K562 (cell line): Measurements from ENCODE around the gene NSMCE1. TPM values are rescaled to one million over a fixed set of nuclear protein-coding genes. Genes with fewer than 3 reads are reported as not detected.
A peak's percentile ranks its signal among the peaks of the same experiment; 100 is the strongest.

Experiments
- BRD9 ChIP-seq: fragments of 450-650 bp; IDR thresholded peaks from 2 replicates; pipeline ENCODE4 v1.6.1; 2018; ENCODE audit warnings: low read depth; ENCODE audit not compliant: partially characterized antibody
- CBFA2T2 ChIP-seq: fragments of 450-650 bp; conservative IDR thresholded peaks from 2 replicates; pipeline ENCODE4 v1.6.1; 2017; ENCODE audit warnings: mild to moderate bottlenecking
- CBX1 ChIP-seq: sonication (generic); IDR thresholded peaks from 2 replicates; pipeline ENCODE4 v1.6.1; 2016; ENCODE audit warnings: antibody characterized with exemption, low read depth, mild to moderate bottlenecking
- CC2D1A ChIP-seq: fragments of 450-650 bp; IDR thresholded peaks from 2 replicates; pipeline ENCODE4 v1.6.1; 2017; ENCODE audit warnings: mild to moderate bottlenecking
- CHCHD3 ChIP-seq: fragments of 250-450 bp; sonication (Bioruptor Pico); IDR thresholded peaks from 2 replicates; pipeline ENCODE4 v2.1.2; 2022; ENCODE audit warnings: mild to moderate bottlenecking
- CREB1 ChIP-seq, 2 experiments: sonication (generic) in 1 of 2; formaldehyde crosslinking in 1 of 2; IDR thresholded peaks; 2 replicates each; pipeline versions ENCODE4 v1.6.1 to v1.8.0; 2012 to 2022; ENCODE audit warnings: inconsistent platforms in 1 of 2, mild to moderate bottlenecking in 1 of 2, missing genetic modification reagents in 1 of 2, moderate library complexity in 1 of 2
- CTBP1 ChIP-seq: fragments of 450-650 bp; IDR thresholded peaks from 2 replicates; pipeline ENCODE4 v1.6.1; 2016; ENCODE audit warnings: borderline replicate concordance
- ERF ChIP-seq: fragments of 450-650 bp; formaldehyde crosslinking; IDR thresholded peaks from 2 replicates; pipeline ENCODE4 v1.4.0; 2020; ENCODE audit warnings: mild to moderate bottlenecking, mixed read lengths
- FOXM1 ChIP-seq, 2 experiments: fragments of 450-650 bp in 1 of 2; sonication (generic) in 1 of 2; formaldehyde crosslinking in 1 of 2; IDR thresholded peaks; 2 replicates each; pipeline versions ENCODE4 v1.6.1 to v1.9.0; 2017 to 2022; ENCODE audit warnings: low read depth in 2 of 2, mild to moderate bottlenecking in 2 of 2, missing genetic modification reagents in 1 of 2, moderate library complexity in 1 of 2
- HCFC1 ChIP-seq: IDR thresholded peaks from 2 replicates; pipeline ENCODE4 v1.6.1; 2012; ENCODE audit warnings: low read depth, low read length, improper control_type of control experiment
- IRF2 ChIP-seq: sonication (generic); formaldehyde crosslinking; IDR thresholded peaks from 2 replicates; pipeline ENCODE4 v1.8.1; 2022; ENCODE audit warnings: mild to moderate bottlenecking, missing genetic modification reagents
- KHSRP ChIP-seq: fragments of 450-650 bp; IDR thresholded peaks from 2 replicates; pipeline ENCODE4 v1.6.1; 2017
- MEF2A ChIP-seq: IDR thresholded peaks from 2 replicates; pipeline ENCODE4 v1.6.1; 2011; ENCODE audit warnings: low read depth, mild to moderate bottlenecking, low read length, moderate library complexity; ENCODE audit not compliant: control insufficient read depth
- NEUROD1 ChIP-seq: fragments of 150-350 bp; IDR thresholded peaks from 2 replicates; pipeline ENCODE4 v1.6.1; 2014; ENCODE audit warnings: borderline replicate concordance, low read length, low read depth; ENCODE audit not compliant: partially characterized antibody
- NR2F6 ChIP-seq: fragments of 450-650 bp; formaldehyde crosslinking; IDR thresholded peaks from 2 replicates; pipeline ENCODE4 v1.4.0; 2020; ENCODE audit warnings: mild to moderate bottlenecking
- POLR2AphosphoS2 ChIP-seq: IDR thresholded peaks from 2 replicates; pipeline ENCODE4 v1.6.1; 2012; ENCODE audit warnings: low read length, improper control_type of control experiment
- RBM14 ChIP-seq: fragments of 200-400 bp; formaldehyde crosslinking; IDR thresholded peaks from 2 replicates; pipeline ENCODE4 v1.6.1; 2018; ENCODE audit warnings: low read depth, mild to moderate bottlenecking, low read length, moderate library complexity, borderline replicate concordance; ENCODE audit not compliant: insufficient read depth
- RBM25 ChIP-seq: fragments of 200-400 bp; formaldehyde crosslinking; IDR thresholded peaks from 2 replicates; pipeline ENCODE4 v1.6.1; 2018; ENCODE audit warnings: low read length, low read depth, moderate library complexity; ENCODE audit not compliant: severe bottlenecking
- RFX5 ChIP-seq: IDR thresholded peaks from 2 replicates; pipeline ENCODE4 v1.6.1; 2011; ENCODE audit warnings: low read depth, mild to moderate bottlenecking, improper control_type of control experiment, low read length
- STAT5B ChIP-seq: fragments of 250-450 bp; sonication (Bioruptor Pico); IDR thresholded peaks from 2 replicates; pipeline ENCODE4 v1.8.0; 2021; ENCODE audit warnings: mild to moderate bottlenecking, inconsistent platforms
- TAL1 ChIP-seq: fragments of 450-650 bp; IDR thresholded peaks from 2 replicates; pipeline ENCODE4 v1.6.1; 2016; ENCODE audit warnings: mild to moderate bottlenecking
- TOE1 ChIP-seq, 2 experiments: fragments of 450-650 bp in 1 of 2; sonication (generic) in 1 of 2; formaldehyde crosslinking in 1 of 2; IDR thresholded peaks; 2 replicates each; pipeline versions ENCODE4 v1.7.1 to v1.8.0; 2016 to 2022; ENCODE audit warnings: borderline replicate concordance in 2 of 2, mild to moderate bottlenecking in 2 of 2, antibody characterized with exemption in 1 of 2, inconsistent platforms in 1 of 2, low read depth in 1 of 2, missing genetic modification reagents in 1 of 2, moderate library complexity in 1 of 2
- TRIM28 ChIP-seq: fragments of 450-650 bp; IDR thresholded peaks from 2 replicates; pipeline ENCODE4 v1.6.1; 2017
- ZFP36 ChIP-seq: fragments of 150-350 bp; IDR thresholded peaks from 2 replicates; pipeline ENCODE4 v1.6.1; 2018; ENCODE audit warnings: low read length, low read depth; ENCODE audit not compliant: partially characterized antibody
- ZFX ChIP-seq: sonication (generic); formaldehyde crosslinking; IDR thresholded peaks from 2 replicates; pipeline ENCODE4 v1.8.0; 2022; ENCODE audit warnings: mild to moderate bottlenecking, missing genetic modification reagents, moderate library complexity
- ZNF124 ChIP-seq: sonication (generic); formaldehyde crosslinking; IDR thresholded peaks from 2 replicates; pipeline ENCODE4 v1.8.1; 2022; ENCODE audit warnings: missing genetic modification reagents
- ZNF212 ChIP-seq: fragments of 450-650 bp; formaldehyde crosslinking; IDR thresholded peaks from 2 replicates; pipeline ENCODE4 v1.4.0; 2020; ENCODE audit warnings: mild to moderate bottlenecking
- ZNF41 ChIP-seq: fragments of 250-450 bp; sonication (Bioruptor Pico); conservative IDR thresholded peaks from 2 replicates; pipeline ENCODE4 v1.4.0; 2020; ENCODE audit warnings: mild to moderate bottlenecking
- ZNF512 ChIP-seq: IDR thresholded peaks from 2 replicates; pipeline ENCODE4 v1.6.1; 2016; ENCODE audit warnings: missing genetic modification characterization, missing compliant biosample characterization
- ZNF696 ChIP-seq: fragments of 250-450 bp; sonication (Bioruptor Pico); conservative IDR thresholded peaks from 2 replicates; pipeline ENCODE4 v1.4.0; 2020; ENCODE audit warnings: mild to moderate bottlenecking, moderate library complexity
- ZNF77 ChIP-seq: fragments of 250-450 bp; sonication (Bioruptor Pico); IDR thresholded peaks from 2 replicates; pipeline ENCODE4 v1.5.0; 2020
- ZNF79 ChIP-seq: fragments of 250-450 bp; sonication (Bioruptor Pico); IDR thresholded peaks from 2 replicates; pipeline ENCODE4 v1.4.0; 2020; ENCODE audit warnings: low read depth, mild to moderate bottlenecking, moderate library complexity
- polyA plus RNA-seq, 8 experiments: library from polyadenylated mRNA; depleted of rRNA in 4 of 8; stranded (reverse) in 5 of 8; unstranded in 3 of 8; fragments of >200 nt; fragmentation: Nextera tagmentation in 2 of 8; fragmentation: Illumina TruSeq in 1 of 8; extraction: Ambion mirVana in 2 of 8; extraction: Trizol in 1 of 8; gene quantifications; 2 replicates each; pipeline versions ENCODE4 v1.2.1 to v1.2.3, GENCODE V29; 2011 to 2014; ENCODE audit warnings: inconsistent platforms in 1 of 8, missing spikeins in 1 of 8
- total RNA-seq, 7 experiments: library from RNA; depleted of rRNA in 6 of 7; stranded (reverse); fragments of >200 nt in 6 of 7; fragmentation: Illumina TruSeq in 2 of 7; extraction: Trizol in 2 of 7; gene quantifications; 2 replicates each; pipeline versions ENCODE4 v1.2.1 to v1.2.3, GENCODE V29; 2011 to 2021; ENCODE audit warnings: low replicate concordance in 1 of 7

The NSMCE1 gene
- total and polyA plus RNA-seq, 9 of the 15 experiments (the other 6 are each of a cell fraction or from before 2014, with no cell fraction given), result 52.1 to 163 (median 61.5) TPM

DNA sequence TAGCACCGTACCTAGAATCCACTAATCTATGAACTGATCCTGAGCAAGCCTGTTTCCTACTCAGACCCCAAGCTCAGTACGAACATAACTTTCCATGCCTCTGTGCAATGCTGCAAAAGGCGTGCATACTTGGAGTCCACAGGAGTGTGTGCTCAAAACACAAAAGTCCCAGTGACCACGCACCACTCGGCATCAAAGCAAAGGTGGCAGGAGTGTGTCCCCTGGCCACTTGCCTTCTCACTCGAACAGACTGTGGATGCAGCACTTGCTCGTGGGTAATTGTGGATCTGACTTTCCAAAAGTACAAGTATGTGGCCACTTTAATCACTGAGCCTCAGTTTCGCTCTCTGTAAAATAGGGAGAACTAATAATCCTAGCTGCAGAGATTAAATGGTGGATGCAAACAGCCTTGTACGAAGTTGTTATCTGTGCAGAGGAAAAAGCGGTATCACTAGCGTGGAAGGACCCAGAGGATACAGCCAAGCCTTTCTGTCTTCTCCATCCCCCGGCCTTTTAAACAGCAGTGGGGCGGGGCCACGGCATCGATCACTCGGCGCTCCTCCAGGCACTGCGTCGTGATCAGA, 65.6 kb downstream of the NSMCE1 start (continued):
- TF ChIP-seq RBM14, result no peak
- TF ChIP-seq TOE1 (IDR thresholded peaks at IDR 0.05; ENCODE audit: borderline replicate concordance), result peak; percentile 74; the same call in 1 of the 2 replicates
- no peak for TF ChIP-seq TOE1 (CRISPR knock-in tag; IDR thresholded peaks at IDR 0.05; ENCODE audit: borderline replicate concordance, low read depth)
- no peak for TF ChIP-seq RFX5
- no peak for TF ChIP-seq ZFP36
- TF ChIP-seq ZNF212 (CRISPR knock-in tag), result no peak
- peak; percentile 35 for TF ChIP-seq NEUROD1
- TF ChIP-seq CBX1, result 0 out of 2 replicates have a peak, but pooled peaks have one; percentile 19
- no peak for TF ChIP-seq KHSRP
- TF ChIP-seq HCFC1, result peak; percentile 74
- TF ChIP-seq CTBP1, result peak; percentile 70
- 0 out of 2 replicates have a peak, but pooled peaks have one; percentile 33 for TF ChIP-seq TRIM28
- no peak for TF ChIP-seq ZNF41
- no peak for TF ChIP-seq CBFA2T2
- no peak for TF ChIP-seq ERF (CRISPR knock-in tag)
- no peak for TF ChIP-seq ZNF79 (CRISPR knock-in tag)
- TF ChIP-seq BRD9, result no peak
- TF ChIP-seq CC2D1A, result no peak
- no peak for TF ChIP-seq ZNF77
- no peak for TF ChIP-seq ZNF124
- TF ChIP-seq TAL1, result no peak
- TF ChIP-seq FOXM1 (IDR thresholded peaks at IDR 0.05; ENCODE audit: low read depth), result no peak
- no peak for TF ChIP-seq FOXM1 (CRISPR knock-in tag; IDR thresholded peaks at IDR 0.05; ENCODE audit: low read depth)
- no peak for TF ChIP-seq ZFX
- no peak for TF ChIP-seq NR2F6
- no peak for TF ChIP-seq POLR2AphosphoS2
- 0 out of 2 replicates have a peak, but pooled peaks have one; percentile 82 for TF ChIP-seq CREB1 (IDR thresholded peaks at IDR 0.05)
- TF ChIP-seq CREB1 (CRISPR knock-in tag; IDR thresholded peaks at IDR 0.05), result peak; percentile 81
- no peak for TF ChIP-seq CHCHD3
- TF ChIP-seq ZNF512 (tag), result no peak
- no peak for TF ChIP-seq STAT5B
- peak; percentile 63 for TF ChIP-seq RBM25
- TF ChIP-seq MEF2A, result no peak
- TF ChIP-seq IRF2 (CRISPR knock-in tag), result no peak
- TF ChIP-seq ZNF696, result no peak
